Endothelial cell of umbilical vein (primary cell): Measurements from ENCODE around the gene CNTLN. TPM values are rescaled to one million over a fixed set of nuclear protein-coding genes. Genes with fewer than 3 reads are reported as not detected.
A peak's percentile ranks its signal among the peaks of the same experiment; 100 is the strongest.

Source experiments
- BruUV-seq: library from RNA; stranded (reverse); fragments of 400-500 nt; replicated peaks from 2 replicates; lab custom pipeline; 2021; lab: Mats Ljungman, UMichigan
- CTCF ChIA-PET: fragments of 300-600, 350-600 bp; sonication (Branson Sonifier 250); formaldehyde crosslinking; loops from one replicate; lab custom pipeline; 2021; ENCODE audit warnings: antibody characterized with exemption, inconsistent platforms; lab: Charles Lee
- POLR2A ChIA-PET: fragments of 300-600, 350-600 bp; sonication (Branson Sonifier 250); formaldehyde crosslinking; loops from one replicate; lab custom pipeline; 2021; ENCODE audit warnings: antibody characterized with exemption, inconsistent platforms; lab: Charles Lee
- DNase-seq: peaks from one replicate; pipeline ENCODE4 v3.0.0-alpha.2; 2011; ENCODE audit warnings: low read depth, low spot score
- FAIRE-seq: peaks from 2 replicates; lab custom pipeline; 2011; peaks lifted over from hg19 to GRCh38; lab: Jason Lieb, UNC
- H2AFZ ChIP-seq: 2 replicates; pipeline ENCODE4 v1.6.0; 2012; ENCODE audit warnings: low read depth, low read length, control low read depth, inconsistent platforms
- H3K27ac ChIP-seq: 2 replicates; pipeline ENCODE4 v1.5.1; 2011; ENCODE audit warnings: low read depth, mild to moderate bottlenecking, control low read depth, low read length, moderate library complexity; ENCODE audit not compliant: insufficient read depth
- H3K27me3 ChIP-seq, 2 experiments: 2 replicates each; pipeline versions ENCODE4 v1.6.0 to v1.6.1; 2011; ENCODE audit warnings: low read length in 2 of 2, mixed read lengths in 1 of 2; ENCODE audit not compliant: control insufficient read depth in 2 of 2, insufficient read depth in 2 of 2
- H3K36me3 ChIP-seq, 2 experiments: 2 replicates in 1 of 2; 3 replicates in 1 of 2; pipeline ENCODE4 v1.5.1; 2011; ENCODE audit warnings: low read length in 2 of 2, mild to moderate bottlenecking in 1 of 2, moderate library complexity in 1 of 2; ENCODE audit not compliant: control insufficient read depth in 2 of 2, insufficient read depth in 2 of 2; ENCODE audit errors: extremely low read depth in 1 of 2
- H3K4me1 ChIP-seq: 3 replicates; pipeline ENCODE4 v1.5.1; 2011; ENCODE audit warnings: mild to moderate bottlenecking, low read length; ENCODE audit not compliant: control insufficient read depth, insufficient read depth; ENCODE audit errors: extremely low read depth
- H3K4me2 ChIP-seq: 2 replicates; pipeline ENCODE4 v1.6.1; 2011; ENCODE audit warnings: low read length, control low read depth, mixed read lengths; ENCODE audit not compliant: insufficient read depth
- H3K4me3 ChIP-seq, 3 experiments: fragments of 200-600 bp in 1 of 3; sonication (generic), shearing (Covaris generic) in 1 of 3; replicated peaks in 1 of 3; 2 replicates each; pipeline ENCODE4 v1.5.1; 2011 to 2016; ENCODE audit warnings: control low read depth in 3 of 3, low read length in 3 of 3, mild to moderate bottlenecking in 2 of 3, inconsistent platforms in 1 of 3, low read depth in 1 of 3, moderate library complexity in 1 of 3; ENCODE audit not compliant: insufficient read depth in 1 of 3
- H3K79me2 ChIP-seq: 2 replicates; pipeline ENCODE4 v1.6.0; 2012; ENCODE audit warnings: low read length, inconsistent platforms; ENCODE audit not compliant: control insufficient read depth, insufficient read depth
- H3K9ac ChIP-seq: replicated peaks from 2 replicates; pipeline ENCODE3; 2011; ENCODE audit warnings: low read length, control low read depth; ENCODE audit not compliant: insufficient read depth; ENCODE audit errors: extremely low read depth
- H3K9me1 ChIP-seq: replicated peaks from 3 replicates; pipeline ENCODE4 v1.6.0; 2011; ENCODE audit warnings: mild to moderate bottlenecking, low read length; ENCODE audit not compliant: control insufficient read depth, insufficient read depth; ENCODE audit errors: extremely low read depth
- H3K9me3 ChIP-seq: replicated peaks from 2 replicates; pipeline ENCODE4 v1.5.1; 2012; ENCODE audit warnings: low read length, inconsistent platforms; ENCODE audit not compliant: control insufficient read depth, insufficient read depth
- H4K20me1 ChIP-seq: replicated peaks from 2 replicates; pipeline ENCODE3; 2011; ENCODE audit warnings: mild to moderate bottlenecking, low read length; ENCODE audit not compliant: control insufficient read depth, insufficient read depth; ENCODE audit errors: extremely low read depth
- GATA2 ChIP-seq: IDR thresholded peaks from 2 replicates; pipeline ENCODE4 v1.7.0; 2011; ENCODE audit warnings: low read depth, mild to moderate bottlenecking, moderate library complexity, mixed read lengths, low read length; ENCODE audit not compliant: insufficient read length, insufficient read depth
- POLR2A ChIP-seq: IDR thresholded peaks from 2 replicates; pipeline ENCODE4 v1.6.1; 2012; ENCODE audit warnings: low read depth, mild to moderate bottlenecking, control low read depth, low read length
- dilution Hi-C: fragments of 300-500 bp; cut with MboI; formaldehyde crosslinking; loops from one replicate; pipeline ENCODE4 v1.15.0; 2019; ENCODE audit warnings: low sequenced_read_pairs; ENCODE audit not compliant: extremely low pct_ligation_motif_present
- intact Hi-C: fragments of 100-400 bp; cut with micrococcal nuclease; formaldehyde crosslinking; loops from one replicate; pipeline ENCODE4 v1.10.0; 2022
- polyA plus RNA-seq, 4 experiments: library from polyadenylated mRNA; depleted of rRNA in 3 of 4; stranded (reverse) in 3 of 4; unstranded in 1 of 4; fragments of >200 nt; gene quantifications; 2 replicates each; pipeline versions ENCODE4 v1.2.1 to v1.2.3, GENCODE V29; 2011 to 2012; ENCODE audit warnings: missing spikeins in 1 of 4
- total RNA-seq: library from RNA; stranded (reverse); gene quantifications from 2 replicates; pipeline ENCODE4 v1.2.3, GENCODE V29; 2021
- TF ChIP-seq, protein P1 (sequence below), 2 donors: IDR thresholded peaks; 1 replicate in 1 of 2; 2 replicates in 1 of 2; pipeline ENCODE4 v1.5.1; 2011; ENCODE audit warnings: low read length in 2 of 2, mild to moderate bottlenecking in 2 of 2, moderate library complexity in 2 of 2, control low read depth in 1 of 2, inconsistent platforms in 1 of 2, low read depth in 1 of 2; ENCODE audit not compliant: insufficient read depth in 1 of 2; ENCODE audit errors: extremely low read depth in 1 of 2

Gene CNTLN
- total and polyA plus RNA-seq, 2 donors (not counting 3 experiments of a cell fraction or from before 2014, with no cell fraction given) = 3.5 to 15.8 TPM

DNA sequence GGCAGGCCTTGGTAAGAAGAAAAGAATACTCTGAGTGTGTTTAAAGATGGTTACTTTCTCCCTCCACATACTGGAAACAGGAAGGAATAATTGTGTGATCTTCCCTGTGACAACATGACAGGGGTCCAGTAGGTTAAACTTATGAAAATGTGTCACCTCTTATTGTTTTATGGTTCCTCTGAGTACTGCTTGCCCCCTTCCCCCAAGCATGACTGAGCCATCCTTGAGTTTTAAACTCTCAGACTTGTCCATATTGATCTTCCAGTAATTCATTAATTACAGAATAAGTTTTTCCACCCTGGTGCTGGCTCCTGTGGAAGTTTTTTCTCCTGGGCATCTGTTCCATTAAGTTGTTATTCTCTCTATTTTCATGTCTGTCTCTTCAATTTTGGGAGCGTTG, 95.8 kb downstream of the CNTLN start:
- no peaks in the 10 kb centered on the region for H3K36me3 ChIP-seq
- DNase-seq (no peak), FAIRE-seq (no peak)
- intact Hi-C loops = no loop called here
- no peak overlapping the region for H3K27ac ChIP-seq
- no peaks in the 10 kb centered on the region for H3K9me1 ChIP-seq
- H3K27me3 ChIP-seq = no peaks in the 10 kb centered on the region
- no peak overlapping the region for H2AFZ ChIP-seq
- dilution Hi-C loops = no loop called here
- H3K9ac ChIP-seq = no peak overlapping the region
- no peaks in the 10 kb centered on the region for H3K4me1 ChIP-seq
- no peak overlapping the region for H3K4me2 ChIP-seq
- ChIA-PET CTCF (interaction anchor here (1.6 to 1.7 kb wide), 2 partner anchors 12 to 17 kb away, joined by 6 to 9 read pairs; no protein-coding TSS in a partner anchor), POLR2A (no interaction called here)
- TF ChIP-seq GATA2 = no peak
- TF ChIP-seq POLR2A = no peak
- H3K79me2 ChIP-seq = no peaks in the 10 kb centered on the region
- no peaks in the 10 kb centered on the region for H4K20me1 ChIP-seq
- H3K4me3 ChIP-seq = no peak overlapping the region
- no TSS peak for BruUV-seq
- no peaks in the 10 kb centered on the region for H3K9me3 ChIP-seq

DNA sequence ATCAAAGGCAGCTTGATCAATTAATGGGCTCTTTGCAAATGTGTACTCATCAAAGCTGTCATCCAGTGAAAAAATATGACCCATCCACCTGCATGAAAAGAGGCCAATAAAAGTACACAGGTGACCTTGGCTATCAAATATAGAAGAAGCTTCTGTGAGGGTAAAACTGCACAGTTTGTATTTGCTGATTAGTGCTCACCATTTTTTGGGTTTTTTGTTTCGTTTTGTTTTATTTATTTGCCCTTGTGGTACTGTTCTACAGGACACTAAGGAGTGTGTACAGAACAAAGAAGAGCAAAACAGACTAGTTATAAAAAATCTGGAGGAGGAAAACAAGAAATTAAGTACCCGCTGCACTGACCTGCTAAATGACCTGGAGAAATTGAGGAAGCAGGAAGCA, 101.3 kb downstream of the CNTLN start:
- Histone ChIP-seq H3K27ac (no peak overlapping the region), H3K4me3 (no peak overlapping the region), H3K36me3 (no peaks in the 10 kb centered on the region), H2AFZ (no peak overlapping the region), H3K9me1 (no peaks in the 10 kb centered on the region), H3K9me3 (no peaks in the 10 kb centered on the region), H3K4me1 (no peaks in the 10 kb centered on the region), H3K9ac (no peak overlapping the region), H4K20me1 (no peaks in the 10 kb centered on the region), H3K27me3 (no peaks in the 10 kb centered on the region), H3K4me2 (no peak overlapping the region), H3K79me2 (no peaks in the 10 kb centered on the region)
- FAIRE-seq (no peak), DNase-seq (peak; percentile 21)
- ChIA-PET POLR2A (no interaction called here), CTCF (interaction anchor here (1.1 to 1.6 kb wide), 5 partner anchors 12 to 119 kb away, joined by 3 to 4 read pairs (median 3); no protein-coding TSS in a partner anchor)
- TF ChIP-seq, protein P1, sequence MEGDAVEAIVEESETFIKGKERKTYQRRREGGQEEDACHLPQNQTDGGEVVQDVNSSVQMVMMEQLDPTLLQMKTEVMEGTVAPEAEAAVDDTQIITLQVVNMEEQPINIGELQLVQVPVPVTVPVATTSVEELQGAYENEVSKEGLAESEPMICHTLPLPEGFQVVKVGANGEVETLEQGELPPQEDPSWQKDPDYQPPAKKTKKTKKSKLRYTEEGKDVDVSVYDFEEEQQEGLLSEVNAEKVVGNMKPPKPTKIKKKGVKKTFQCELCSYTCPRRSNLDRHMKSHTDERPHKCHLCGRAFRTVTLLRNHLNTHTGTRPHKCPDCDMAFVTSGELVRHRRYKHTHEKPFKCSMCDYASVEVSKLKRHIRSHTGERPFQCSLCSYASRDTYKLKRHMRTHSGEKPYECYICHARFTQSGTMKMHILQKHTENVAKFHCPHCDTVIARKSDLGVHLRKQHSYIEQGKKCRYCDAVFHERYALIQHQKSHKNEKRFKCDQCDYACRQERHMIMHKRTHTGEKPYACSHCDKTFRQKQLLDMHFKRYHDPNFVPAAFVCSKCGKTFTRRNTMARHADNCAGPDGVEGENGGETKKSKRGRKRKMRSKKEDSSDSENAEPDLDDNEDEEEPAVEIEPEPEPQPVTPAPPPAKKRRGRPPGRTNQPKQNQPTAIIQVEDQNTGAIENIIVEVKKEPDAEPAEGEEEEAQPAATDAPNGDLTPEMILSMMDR (IDR thresholded peaks at IDR 0.05; ENCODE audit: extremely low read depth in 1 of 2, insufficient read depth in 1 of 2, low read depth in 1 of 2, low read length in 2 of 2) = no peak
- no peak for TF ChIP-seq GATA2
- intact Hi-C loops (no loop called here), dilution Hi-C loops (no loop called here)
- no TSS peak for BruUV-seq
